Activated CD8-positive, alpha-beta memory T cell treated with anti-CD3 and anti-CD28 coated beads for 24 hours (primary cell): Measurements from ENCODE around the gene PNPLA7.
"Not testable (repeated sequence)": the region's sequence is repeated elsewhere in the genome, so short reads cannot be mapped to it uniquely, and the experiment has no call there.

ENCODE experiments used
- DNase-seq: peaks from one replicate; pipeline ENCODE4 v3.0.0-alpha.2; 2020

The PNPLA7 gene

GRCh38 chr9:137536594-137537131, 13.5 kb downstream of the PNPLA7 start:
- DNase-seq, result not testable (repeated sequence)

GRCh38 chr9:137535120-137535428, 15.1 kb downstream of the PNPLA7 start:
- no peak for DNase-seq

- DNase-seq, result peak; percentile 74
These were observed 15.7 kb downstream of the PNPLA7 start for GRCh38 chr9:137534256-137535119.

DNA sequence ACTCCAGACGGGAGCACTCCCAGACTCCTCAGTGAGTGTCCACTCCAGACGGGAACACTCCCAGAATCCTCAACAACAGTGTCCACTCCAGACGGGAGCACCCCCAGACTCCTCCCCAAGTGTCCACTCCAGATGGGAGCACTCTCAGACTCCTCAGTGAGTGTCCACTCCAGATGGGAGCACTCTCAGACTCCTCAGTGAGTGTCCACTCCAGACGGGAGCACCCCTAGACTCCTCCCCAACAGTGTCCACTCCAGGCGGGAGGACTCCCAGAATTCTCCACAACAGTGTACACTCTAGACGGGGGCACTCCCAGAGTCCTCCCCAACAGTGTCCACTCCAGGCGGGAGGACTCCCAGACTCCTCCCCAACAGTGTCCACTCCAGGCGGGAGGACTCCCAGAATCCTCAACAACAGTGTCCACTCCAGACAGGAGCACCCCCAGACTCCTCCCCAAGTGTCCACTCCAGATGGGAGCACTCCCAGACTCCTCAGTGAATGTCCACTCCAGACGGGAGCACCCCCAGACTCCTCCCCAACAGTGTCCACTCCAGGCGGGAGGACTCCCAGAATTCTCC, 17.2 kb downstream of the PNPLA7 start:
- not testable (repeated sequence) for DNase-seq

- no peak for DNase-seq
These were observed 19.0 kb downstream of the PNPLA7 start for GRCh38 chr9:137531099-137531765.

GRCh38 chr9:137530331-137530730, 19.9 kb downstream of the PNPLA7 start:
- no peak for DNase-seq

- no peak for DNase-seq
These were observed 25.3 kb downstream of the PNPLA7 start for GRCh38 chr9:137524981-137525317.

GRCh38 chr9:137524161-137524980, 25.8 kb downstream of the PNPLA7 start:
- no peak for DNase-seq

GRCh38 chr9:137522746-137523455, 27.3 kb downstream of the PNPLA7 start:
- DNase-seq, result no peak

- DNase-seq, result no peak
These were observed 28.7 kb downstream of the PNPLA7 start for GRCh38 chr9:137521405-137521985.

DNA sequence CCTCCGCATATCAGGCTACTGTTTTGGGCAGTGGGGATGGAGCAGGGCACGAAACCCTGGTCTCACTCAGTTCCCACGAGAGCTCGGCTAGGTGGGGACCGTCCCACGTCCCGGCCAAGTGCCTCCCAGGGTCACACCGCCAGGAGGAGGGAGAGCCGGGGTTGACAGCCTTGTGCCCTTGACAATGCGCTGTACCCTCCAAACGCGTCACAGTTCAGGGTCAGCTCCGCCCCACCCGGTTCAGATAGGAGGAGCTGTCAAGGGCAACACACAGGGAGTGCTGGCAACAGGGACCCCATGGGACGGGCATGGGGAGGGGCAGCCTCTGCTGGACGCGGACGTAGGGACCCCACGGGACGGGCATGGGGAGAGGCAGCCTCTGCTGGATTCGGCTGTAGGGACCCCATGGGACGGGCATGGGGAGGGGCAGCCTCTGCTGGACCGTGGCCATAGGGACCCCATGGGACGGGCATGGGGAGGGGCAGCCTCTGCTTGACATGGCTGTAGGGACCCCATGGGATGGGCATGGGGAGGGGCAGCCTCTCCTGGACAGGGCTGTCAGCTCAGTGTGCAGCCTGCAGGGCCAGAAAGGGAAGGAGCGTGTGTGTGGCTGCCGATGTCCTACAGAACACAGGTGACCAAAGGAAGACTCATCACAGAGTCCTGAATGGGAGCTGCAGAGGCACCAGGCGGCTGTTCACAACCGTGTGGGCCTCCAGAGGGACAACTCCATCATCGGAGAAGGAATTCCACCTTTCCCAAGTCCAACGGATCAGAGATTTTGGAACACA, 29.4 kb downstream of the PNPLA7 start:
- no peak for DNase-seq

DNA sequence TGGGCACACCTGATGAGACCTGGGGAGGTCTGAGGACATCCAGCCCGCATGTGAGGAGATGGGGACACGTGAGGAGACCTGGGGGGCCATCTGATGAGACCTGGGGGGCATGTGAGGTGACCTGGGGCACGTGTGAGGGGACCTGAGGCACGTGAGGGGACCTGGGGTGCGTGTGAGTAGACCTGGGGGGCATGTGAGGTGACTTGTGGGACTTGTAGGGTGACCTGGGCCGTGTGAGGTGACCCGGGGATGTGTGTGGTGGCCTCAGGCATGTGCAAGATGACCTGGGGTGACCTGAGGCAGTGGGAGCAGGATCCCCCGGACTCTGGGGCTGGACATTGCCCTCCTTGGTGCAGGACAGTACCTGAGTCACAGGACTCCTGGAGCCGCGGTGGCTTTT, 30.6 kb downstream of the PNPLA7 start:
- DNase-seq, result no peak

DNA sequence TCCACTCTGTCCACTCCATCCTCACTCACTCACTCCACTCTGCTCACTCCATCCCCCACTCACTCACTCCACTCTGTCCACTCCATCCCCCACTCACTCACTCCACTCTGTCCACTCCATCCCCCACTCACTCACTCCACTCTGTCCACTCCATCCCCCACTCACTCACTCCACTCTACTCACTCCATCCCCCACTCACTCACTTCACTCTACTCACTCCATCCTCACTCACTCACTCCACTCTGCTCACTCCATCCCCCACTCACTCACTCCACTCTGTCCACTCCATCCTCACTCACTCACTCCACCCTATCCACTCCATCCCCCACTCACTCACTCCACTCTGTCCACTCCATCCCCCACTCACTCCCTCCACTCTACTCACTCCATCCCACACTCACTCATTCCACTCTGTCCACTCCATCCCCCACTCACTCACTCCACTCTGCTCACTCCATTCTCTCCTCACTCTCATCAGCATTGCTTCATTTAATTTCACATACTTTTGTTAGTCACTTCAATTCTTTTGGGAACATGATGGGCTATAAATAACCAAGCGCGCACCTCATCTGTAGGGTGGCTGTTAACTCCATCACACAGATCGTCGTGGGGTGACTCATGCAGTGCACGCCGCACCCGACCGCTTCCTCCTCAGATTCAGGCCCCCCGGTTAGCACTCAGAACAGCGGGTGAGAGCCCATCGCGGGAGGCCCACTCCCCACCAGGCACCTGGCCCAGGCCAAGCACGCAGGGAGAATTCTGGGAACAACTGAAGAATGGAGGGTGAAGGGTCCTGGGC, 31.3 kb downstream of the PNPLA7 start:
- not testable (repeated sequence) for DNase-seq

DNA sequence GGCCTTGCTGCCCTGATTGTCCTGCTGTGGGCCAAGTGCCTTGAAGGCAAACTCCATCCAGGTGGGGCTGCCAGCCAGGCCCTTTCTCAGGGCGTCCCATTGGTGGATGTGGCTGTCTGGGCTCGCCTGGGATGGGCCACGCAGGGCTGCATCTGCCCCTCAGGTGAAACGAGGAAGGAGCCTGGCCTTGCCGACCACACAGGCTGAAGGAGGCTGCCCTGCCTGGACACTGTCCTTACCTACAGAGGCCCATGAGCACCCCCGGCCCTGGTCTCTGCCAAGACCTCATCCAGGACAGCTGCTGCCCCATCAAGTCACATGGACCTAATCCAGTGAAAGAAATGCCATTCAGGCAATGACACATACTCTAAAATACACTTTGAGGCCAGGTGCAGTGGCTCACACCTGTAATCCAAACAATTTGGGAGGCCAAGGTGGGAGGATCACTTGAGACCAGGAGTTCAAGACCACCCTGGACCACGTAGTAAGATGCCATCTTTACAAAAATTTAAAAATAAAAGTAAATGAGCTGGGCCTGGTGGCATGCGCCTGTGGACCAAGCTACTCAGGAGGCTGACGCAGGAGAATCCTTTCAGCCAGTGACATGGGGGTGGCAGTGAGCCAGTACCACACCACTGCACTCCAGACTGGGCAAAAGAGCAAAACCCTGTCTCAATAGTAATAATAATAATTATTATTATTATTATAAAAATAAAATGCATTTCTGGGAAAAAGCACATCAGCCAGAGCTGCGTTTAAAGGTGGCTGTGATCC, 33.9 kb downstream of the PNPLA7 start:
- no peak for DNase-seq

DNA sequence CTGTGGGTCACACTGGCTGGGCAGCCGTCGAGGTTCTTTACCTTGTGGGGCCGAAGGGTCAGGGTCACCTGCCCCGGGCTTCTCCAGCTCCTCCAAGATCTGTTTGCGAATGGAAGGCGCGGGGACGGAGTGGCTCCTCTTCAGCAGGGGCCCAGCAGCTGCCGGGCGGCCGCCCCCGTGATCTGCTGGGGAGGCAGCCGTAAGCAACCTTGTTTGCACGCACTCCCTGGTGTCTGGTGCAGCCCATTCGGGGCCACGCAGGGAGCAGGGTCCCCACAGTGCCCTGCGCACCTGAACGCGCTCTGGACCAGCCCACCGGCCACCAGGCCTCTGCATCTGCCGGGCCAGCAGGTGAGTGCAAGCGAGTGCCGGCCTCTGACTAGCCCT, 34.9 kb downstream of the PNPLA7 start:
- no peak for DNase-seq

- DNase-seq, result no peak
These were observed 35.4 kb downstream of the PNPLA7 start for GRCh38 chr9:137514691-137515337.

- not testable (repeated sequence) for DNase-seq
These were observed 36.2 kb downstream of the PNPLA7 start for GRCh38 chr9:137513801-137514570.

DNA sequence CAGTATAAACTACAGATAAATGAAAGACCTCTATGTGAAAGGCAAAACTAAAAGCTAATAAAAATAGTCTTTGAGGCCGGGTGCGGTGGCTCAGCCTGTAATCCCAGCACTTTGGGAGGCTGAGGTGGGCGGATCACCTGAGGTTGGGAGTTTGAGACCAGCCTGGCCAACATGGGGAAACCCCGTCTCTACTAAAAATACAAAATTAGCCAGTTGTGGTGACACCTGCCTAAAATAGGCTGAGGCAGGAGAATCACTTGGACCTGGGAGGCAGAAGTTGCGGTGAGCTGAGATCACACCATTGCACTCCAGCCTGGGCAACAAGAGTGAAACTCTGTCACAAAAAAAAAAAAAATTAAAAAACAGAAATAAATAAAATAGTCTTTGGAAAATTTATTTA, 37.1 kb downstream of the PNPLA7 start:
- DNase-seq, result not testable (repeated sequence)
